ENCODE results near the gene VEGFB.

- TF ChIP-seq CTCF (IDR thresholded peaks at IDR 0.05) = no peak
- no peak for TF ChIP-seq POLR2A (IDR thresholded peaks at IDR 0.05)
These were observed 13.6 kb upstream of the VEGFB start for GRCh38 chr11:64220798-64221197.

Measured in uterus (tissue), 2 donors.